WTC11 (cell line): Measurements from ENCODE around the gene VAV2. TPM values are rescaled to one million over a fixed set of nuclear protein-coding genes. Genes with fewer than 3 reads are reported as not detected.

Experiments used
- ATAC-seq: fragments of 200-7000 bp; cut with Tn5 transposase; 2 replicates; pipeline ENCODE4 v1.10.0; 2021; ENCODE audit warnings: mild to moderate bottlenecking, moderate library complexity
- CTCF ChIA-PET: fragments of 300-600 bp; sonication (Branson Sonifier 250); formaldehyde crosslinking; loops from one replicate; lab custom pipeline; 2021; ENCODE audit warnings: antibody characterized with exemption; lab: Charles Lee
- POLR2A ChIA-PET: fragments of 350-600 bp; sonication (Branson Sonifier 250); formaldehyde crosslinking; loops from one replicate; lab custom pipeline; 2021; ENCODE audit warnings: antibody characterized with exemption; lab: Charles Lee
- DNase-seq: peaks from one replicate; pipeline ENCODE4 v3.0.0; 2021; ENCODE audit warnings: low spot score
- H3K27ac Mint-ChIP-seq: 2 replicates; pipeline ENCODE4 v1.8.0; 2021; ENCODE audit warnings: mixed read lengths
- H3K27me3 Mint-ChIP-seq: 2 replicates; pipeline ENCODE4 v1.8.0; 2021; ENCODE audit warnings: low read depth, mild to moderate bottlenecking, moderate library complexity, mixed read lengths
- H3K36me3 Mint-ChIP-seq: 2 replicates; pipeline ENCODE4 v1.8.0; 2021; ENCODE audit warnings: mixed read lengths
- H3K4me1 Mint-ChIP-seq: 2 replicates; pipeline ENCODE4 v1.8.0; 2022; ENCODE audit warnings: mixed read lengths
- H3K4me3 Mint-ChIP-seq: 2 replicates; pipeline ENCODE4 v1.8.0; 2021; ENCODE audit warnings: mild to moderate bottlenecking, moderate library complexity, mixed read lengths
- H3K9me3 Mint-ChIP-seq: 2 replicates; pipeline ENCODE4 v1.8.0; 2021; ENCODE audit warnings: mixed read lengths
- ESRRA ChIP-seq: sonication (generic); formaldehyde crosslinking; IDR thresholded peaks from 2 replicates; pipeline ENCODE4 v1.8.1; 2022; ENCODE audit warnings: mild to moderate bottlenecking, missing genetic modification reagents, borderline replicate concordance
- FOXJ3 ChIP-seq: sonication (generic); formaldehyde crosslinking; IDR thresholded peaks from 2 replicates; pipeline ENCODE4 v1.9.0; 2021; ENCODE audit warnings: missing genetic modification reagents, mild to moderate bottlenecking, borderline replicate concordance
- NR1H2 ChIP-seq: sonication (generic); formaldehyde crosslinking; IDR thresholded peaks from 2 replicates; pipeline ENCODE4 v1.9.0; 2021; ENCODE audit warnings: mild to moderate bottlenecking, moderate library complexity, missing genetic modification reagents
- NR3C1 ChIP-seq: sonication (generic); formaldehyde crosslinking; conservative IDR thresholded peaks from 2 replicates; pipeline ENCODE4 v1.8.1; 2023; ENCODE audit warnings: low read depth, mild to moderate bottlenecking, missing genetic modification reagents
- SMAD3 ChIP-seq: sonication (generic); formaldehyde crosslinking; IDR thresholded peaks from 2 replicates; pipeline ENCODE4 v1.8.0; 2022; ENCODE audit warnings: missing genetic modification reagents, mild to moderate bottlenecking, borderline replicate concordance
- SP1 ChIP-seq: sonication (generic); formaldehyde crosslinking; conservative IDR thresholded peaks from 2 replicates; pipeline ENCODE4 v1.8.1; 2022; ENCODE audit warnings: missing genetic modification reagents
- ZNF121 ChIP-seq: sonication (generic); formaldehyde crosslinking; IDR thresholded peaks from 2 replicates; pipeline ENCODE4 v1.8.0; 2023; ENCODE audit warnings: missing genetic modification reagents
- ZNF416 ChIP-seq: fragments of 250-450 bp; sonication (Bioruptor Pico); IDR thresholded peaks from 2 replicates; pipeline ENCODE4 v1.9.0; 2021; ENCODE audit warnings: mild to moderate bottlenecking, inconsistent platforms
- total RNA-seq: library from RNA; stranded (reverse); gene quantifications from 3 replicates; pipeline ENCODE4 v1.2.3, GENCODE V29; 2021
- TF ChIP-seq, protein P1 (sequence below): fragments of 250-450 bp; sonication (Bioruptor Pico); conservative IDR thresholded peaks from 2 replicates; pipeline ENCODE4 v1.9.0; 2021; ENCODE audit warnings: mild to moderate bottlenecking
- TF ChIP-seq, protein P2 (sequence below): fragments of 250-450 bp; sonication (Bioruptor Pico); IDR thresholded peaks from 2 replicates; pipeline ENCODE4 v1.9.0; 2021; ENCODE audit warnings: mild to moderate bottlenecking
- TF ChIP-seq, protein P3 (sequence below): sonication (generic); formaldehyde crosslinking; IDR thresholded peaks from 2 replicates; pipeline ENCODE4 v1.8.0; 2022; ENCODE audit warnings: mild to moderate bottlenecking, missing genetic modification reagents
- TF ChIP-seq, protein P4 (sequence below): sonication (generic); formaldehyde crosslinking; IDR thresholded peaks from 2 replicates; pipeline ENCODE4 v1.8.0; 2023; ENCODE audit warnings: missing genetic modification reagents, mild to moderate bottlenecking, borderline replicate concordance
- TF ChIP-seq, protein P5 (sequence below): sonication (generic); formaldehyde crosslinking; IDR thresholded peaks from 2 replicates; pipeline ENCODE4 v1.8.1; 2023; ENCODE audit warnings: mild to moderate bottlenecking, missing genetic modification reagents, moderate library complexity
- TF ChIP-seq, protein P6 (sequence below): fragments of 200-600 bp; IDR thresholded peaks from 2 replicates; pipeline ENCODE4 v1.8.0; 2022; ENCODE audit warnings: antibody characterized with exemption

VAV2 gene
- total RNA-seq, 1 experiment from 2014 or later, result 39.7 TPM

DNA sequence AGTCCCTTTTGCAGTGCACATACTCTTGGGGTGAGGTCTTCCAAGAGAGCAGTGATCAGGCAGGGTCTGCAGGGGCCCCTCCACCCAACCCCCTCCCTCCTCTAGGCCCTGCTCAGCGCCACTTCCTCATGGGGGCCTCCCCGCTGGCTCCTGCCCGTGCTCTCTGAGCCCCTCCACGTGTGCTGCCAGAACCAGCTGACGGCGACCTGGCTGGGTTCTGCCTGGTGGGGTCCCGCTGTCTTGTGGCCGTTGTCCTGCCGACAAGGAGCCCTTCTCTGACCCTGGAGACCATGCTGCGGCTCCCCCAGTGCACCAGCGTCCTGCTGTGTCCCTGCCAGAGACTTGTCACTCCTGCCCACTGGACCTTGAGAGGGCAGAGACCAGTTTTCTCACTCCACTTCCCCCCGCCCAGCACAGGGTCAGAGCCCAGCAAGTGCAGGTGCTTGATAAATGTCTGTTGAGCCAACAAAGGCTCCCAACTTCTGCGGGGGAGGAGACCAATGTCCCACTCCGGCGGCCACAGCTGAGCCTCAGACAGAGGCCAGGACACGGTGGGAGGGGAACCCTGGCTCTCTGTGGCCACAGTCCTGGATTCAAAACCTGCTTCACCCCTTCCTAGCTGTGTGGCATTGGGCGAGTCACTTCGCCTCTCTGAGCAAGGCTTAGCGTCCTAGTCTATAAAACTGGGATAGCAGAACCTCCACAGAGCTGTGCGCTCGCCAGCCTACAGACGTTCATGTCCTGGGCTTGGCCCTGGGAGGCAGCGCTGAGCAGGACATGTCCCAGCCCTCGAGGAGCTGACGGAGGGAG is 278.8 kb downstream of the VAV2 start:
- CTCF ChIA-PET, result interaction anchor here (0.7 to 4.1 kb wide), 9 partner anchors 11 to 280 kb away, joined by 3 to 17 read pairs (median 6); no protein-coding TSS in a partner anchor
- Mint-ChIP-seq H3K9me3 (no peaks in the 10 kb centered on the region), H3K4me1 (peaks cover 5% of the 10 kb centered on the region), H3K27ac (peak overlapping the region; percentile 86), H3K36me3 (no peaks in the 10 kb centered on the region), H3K4me3 (no peak overlapping the region), H3K27me3 (no peaks in the 10 kb centered on the region)
- no peak for DNase-seq
- no peak for ATAC-seq
- POLR2A ChIA-PET, result interaction anchor here (1.0 kb wide), 1 partner anchor 40 kb away, joined by 3 read pairs; no protein-coding TSS in a partner anchor
- TF ChIP-seq, protein P1, sequence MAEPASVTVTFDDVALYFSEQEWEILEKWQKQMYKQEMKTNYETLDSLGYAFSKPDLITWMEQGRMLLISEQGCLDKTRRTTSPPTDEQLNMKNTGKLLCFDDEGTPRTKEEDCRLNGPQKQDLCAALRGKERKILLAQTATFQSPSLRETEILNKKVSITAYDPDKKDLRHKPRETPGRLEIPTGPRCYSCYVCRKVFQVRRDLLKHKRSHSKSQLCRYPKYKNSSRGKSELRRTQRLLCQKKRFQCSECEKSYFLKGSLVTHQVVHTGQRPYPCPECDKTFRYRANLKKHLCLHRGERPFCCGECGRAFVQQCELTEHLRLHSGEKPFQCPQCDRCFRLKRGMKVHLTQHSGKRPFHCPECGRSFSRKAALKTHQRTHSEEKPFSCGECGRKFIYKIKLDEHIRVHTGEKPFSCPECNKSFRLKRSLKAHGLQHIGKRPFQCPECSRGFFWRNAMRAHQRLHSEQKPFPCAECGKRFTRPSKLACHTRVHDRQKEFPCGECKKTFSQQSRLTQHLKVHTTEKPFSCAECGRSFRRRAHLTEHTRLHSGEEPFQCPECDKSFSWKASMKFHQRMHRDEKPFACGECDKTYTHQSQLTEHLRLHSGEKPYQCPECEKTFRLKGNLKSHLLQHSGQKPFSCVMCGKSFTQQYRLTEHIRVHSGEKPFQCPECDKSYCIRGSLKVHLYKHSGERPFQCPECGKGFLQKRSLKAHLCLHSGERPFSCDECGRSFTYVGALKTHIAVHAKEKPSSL (CRISPR knock-in tag), result no peak
- TF ChIP-seq ZNF121 (CRISPR knock-in tag), result no peak
- no peak for TF ChIP-seq NR3C1 (CRISPR knock-in tag)
- TF ChIP-seq FOXJ3 (CRISPR knock-in tag), result no peak
- no peak for TF ChIP-seq SMAD3
- TF ChIP-seq, protein P2, sequence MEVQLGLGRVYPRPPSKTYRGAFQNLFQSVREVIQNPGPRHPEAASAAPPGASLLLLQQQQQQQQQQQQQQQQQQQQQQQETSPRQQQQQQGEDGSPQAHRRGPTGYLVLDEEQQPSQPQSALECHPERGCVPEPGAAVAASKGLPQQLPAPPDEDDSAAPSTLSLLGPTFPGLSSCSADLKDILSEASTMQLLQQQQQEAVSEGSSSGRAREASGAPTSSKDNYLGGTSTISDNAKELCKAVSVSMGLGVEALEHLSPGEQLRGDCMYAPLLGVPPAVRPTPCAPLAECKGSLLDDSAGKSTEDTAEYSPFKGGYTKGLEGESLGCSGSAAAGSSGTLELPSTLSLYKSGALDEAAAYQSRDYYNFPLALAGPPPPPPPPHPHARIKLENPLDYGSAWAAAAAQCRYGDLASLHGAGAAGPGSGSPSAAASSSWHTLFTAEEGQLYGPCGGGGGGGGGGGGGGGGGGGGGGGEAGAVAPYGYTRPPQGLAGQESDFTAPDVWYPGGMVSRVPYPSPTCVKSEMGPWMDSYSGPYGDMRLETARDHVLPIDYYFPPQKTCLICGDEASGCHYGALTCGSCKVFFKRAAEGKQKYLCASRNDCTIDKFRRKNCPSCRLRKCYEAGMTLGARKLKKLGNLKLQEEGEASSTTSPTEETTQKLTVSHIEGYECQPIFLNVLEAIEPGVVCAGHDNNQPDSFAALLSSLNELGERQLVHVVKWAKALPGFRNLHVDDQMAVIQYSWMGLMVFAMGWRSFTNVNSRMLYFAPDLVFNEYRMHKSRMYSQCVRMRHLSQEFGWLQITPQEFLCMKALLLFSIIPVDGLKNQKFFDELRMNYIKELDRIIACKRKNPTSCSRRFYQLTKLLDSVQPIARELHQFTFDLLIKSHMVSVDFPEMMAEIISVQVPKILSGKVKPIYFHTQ (CRISPR knock-in tag), result no peak
- TF ChIP-seq, protein P3, sequence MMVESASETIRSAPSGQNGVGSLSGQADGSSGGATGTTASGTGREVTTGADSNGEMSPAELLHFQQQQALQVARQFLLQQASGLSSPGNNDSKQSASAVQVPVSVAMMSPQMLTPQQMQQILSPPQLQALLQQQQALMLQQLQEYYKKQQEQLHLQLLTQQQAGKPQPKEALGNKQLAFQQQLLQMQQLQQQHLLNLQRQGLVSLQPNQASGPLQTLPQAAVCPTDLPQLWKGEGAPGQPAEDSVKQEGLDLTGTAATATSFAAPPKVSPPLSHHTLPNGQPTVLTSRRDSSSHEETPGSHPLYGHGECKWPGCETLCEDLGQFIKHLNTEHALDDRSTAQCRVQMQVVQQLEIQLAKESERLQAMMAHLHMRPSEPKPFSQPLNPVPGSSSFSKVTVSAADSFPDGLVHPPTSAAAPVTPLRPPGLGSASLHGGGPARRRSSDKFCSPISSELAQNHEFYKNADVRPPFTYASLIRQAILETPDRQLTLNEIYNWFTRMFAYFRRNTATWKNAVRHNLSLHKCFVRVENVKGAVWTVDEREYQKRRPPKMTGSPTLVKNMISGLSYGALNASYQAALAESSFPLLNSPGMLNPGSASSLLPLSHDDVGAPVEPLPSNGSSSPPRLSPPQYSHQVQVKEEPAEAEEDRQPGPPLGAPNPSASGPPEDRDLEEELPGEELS (CRISPR knock-in tag), result no peak
- TF ChIP-seq, protein P4, sequence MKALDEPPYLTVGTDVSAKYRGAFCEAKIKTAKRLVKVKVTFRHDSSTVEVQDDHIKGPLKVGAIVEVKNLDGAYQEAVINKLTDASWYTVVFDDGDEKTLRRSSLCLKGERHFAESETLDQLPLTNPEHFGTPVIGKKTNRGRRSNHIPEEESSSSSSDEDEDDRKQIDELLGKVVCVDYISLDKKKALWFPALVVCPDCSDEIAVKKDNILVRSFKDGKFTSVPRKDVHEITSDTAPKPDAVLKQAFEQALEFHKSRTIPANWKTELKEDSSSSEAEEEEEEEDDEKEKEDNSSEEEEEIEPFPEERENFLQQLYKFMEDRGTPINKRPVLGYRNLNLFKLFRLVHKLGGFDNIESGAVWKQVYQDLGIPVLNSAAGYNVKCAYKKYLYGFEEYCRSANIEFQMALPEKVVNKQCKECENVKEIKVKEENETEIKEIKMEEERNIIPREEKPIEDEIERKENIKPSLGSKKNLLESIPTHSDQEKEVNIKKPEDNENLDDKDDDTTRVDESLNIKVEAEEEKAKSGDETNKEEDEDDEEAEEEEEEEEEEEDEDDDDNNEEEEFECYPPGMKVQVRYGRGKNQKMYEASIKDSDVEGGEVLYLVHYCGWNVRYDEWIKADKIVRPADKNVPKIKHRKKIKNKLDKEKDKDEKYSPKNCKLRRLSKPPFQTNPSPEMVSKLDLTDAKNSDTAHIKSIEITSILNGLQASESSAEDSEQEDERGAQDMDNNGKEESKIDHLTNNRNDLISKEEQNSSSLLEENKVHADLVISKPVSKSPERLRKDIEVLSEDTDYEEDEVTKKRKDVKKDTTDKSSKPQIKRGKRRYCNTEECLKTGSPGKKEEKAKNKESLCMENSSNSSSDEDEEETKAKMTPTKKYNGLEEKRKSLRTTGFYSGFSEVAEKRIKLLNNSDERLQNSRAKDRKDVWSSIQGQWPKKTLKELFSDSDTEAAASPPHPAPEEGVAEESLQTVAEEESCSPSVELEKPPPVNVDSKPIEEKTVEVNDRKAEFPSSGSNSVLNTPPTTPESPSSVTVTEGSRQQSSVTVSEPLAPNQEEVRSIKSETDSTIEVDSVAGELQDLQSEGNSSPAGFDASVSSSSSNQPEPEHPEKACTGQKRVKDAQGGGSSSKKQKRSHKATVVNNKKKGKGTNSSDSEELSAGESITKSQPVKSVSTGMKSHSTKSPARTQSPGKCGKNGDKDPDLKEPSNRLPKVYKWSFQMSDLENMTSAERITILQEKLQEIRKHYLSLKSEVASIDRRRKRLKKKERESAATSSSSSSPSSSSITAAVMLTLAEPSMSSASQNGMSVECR (CRISPR knock-in tag), result no peak
- no peak for TF ChIP-seq ESRRA (CRISPR knock-in tag)
- TF ChIP-seq, protein P5, sequence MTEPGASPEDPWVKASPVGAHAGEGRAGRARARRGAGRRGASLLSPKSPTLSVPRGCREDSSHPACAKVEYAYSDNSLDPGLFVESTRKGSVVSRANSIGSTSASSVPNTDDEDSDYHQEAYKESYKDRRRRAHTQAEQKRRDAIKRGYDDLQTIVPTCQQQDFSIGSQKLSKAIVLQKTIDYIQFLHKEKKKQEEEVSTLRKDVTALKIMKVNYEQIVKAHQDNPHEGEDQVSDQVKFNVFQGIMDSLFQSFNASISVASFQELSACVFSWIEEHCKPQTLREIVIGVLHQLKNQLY (CRISPR knock-in tag), result no peak
- no peak for TF ChIP-seq ZNF416 (CRISPR knock-in tag)
- TF ChIP-seq, protein P6, sequence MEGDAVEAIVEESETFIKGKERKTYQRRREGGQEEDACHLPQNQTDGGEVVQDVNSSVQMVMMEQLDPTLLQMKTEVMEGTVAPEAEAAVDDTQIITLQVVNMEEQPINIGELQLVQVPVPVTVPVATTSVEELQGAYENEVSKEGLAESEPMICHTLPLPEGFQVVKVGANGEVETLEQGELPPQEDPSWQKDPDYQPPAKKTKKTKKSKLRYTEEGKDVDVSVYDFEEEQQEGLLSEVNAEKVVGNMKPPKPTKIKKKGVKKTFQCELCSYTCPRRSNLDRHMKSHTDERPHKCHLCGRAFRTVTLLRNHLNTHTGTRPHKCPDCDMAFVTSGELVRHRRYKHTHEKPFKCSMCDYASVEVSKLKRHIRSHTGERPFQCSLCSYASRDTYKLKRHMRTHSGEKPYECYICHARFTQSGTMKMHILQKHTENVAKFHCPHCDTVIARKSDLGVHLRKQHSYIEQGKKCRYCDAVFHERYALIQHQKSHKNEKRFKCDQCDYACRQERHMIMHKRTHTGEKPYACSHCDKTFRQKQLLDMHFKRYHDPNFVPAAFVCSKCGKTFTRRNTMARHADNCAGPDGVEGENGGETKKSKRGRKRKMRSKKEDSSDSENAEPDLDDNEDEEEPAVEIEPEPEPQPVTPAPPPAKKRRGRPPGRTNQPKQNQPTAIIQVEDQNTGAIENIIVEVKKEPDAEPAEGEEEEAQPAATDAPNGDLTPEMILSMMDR, result no peak
- TF ChIP-seq SP1 (CRISPR knock-in tag), result no peak
- TF ChIP-seq NR1H2 (CRISPR knock-in tag), result no peak
